Ishikawa (cell line): ENCODE data around the gene CCKAR.

Experiments
- CEBPB ChIP-seq: IDR thresholded peaks from 2 replicates; pipeline ENCODE4 v1.6.1; 2012
- CREB1 ChIP-seq: IDR thresholded peaks from 2 replicates; pipeline ENCODE4 v1.6.1; 2012; ENCODE audit warnings: low read depth
- EGR1 ChIP-seq: IDR thresholded peaks from 2 replicates; pipeline ENCODE4 v1.6.1; 2012
- EP300 ChIP-seq: IDR thresholded peaks from 2 replicates; pipeline ENCODE4 v1.6.1; 2012; ENCODE audit warnings: borderline replicate concordance
- FOXM1 ChIP-seq: IDR thresholded peaks from 2 replicates; pipeline ENCODE4 v1.6.1; 2012; ENCODE audit warnings: low read depth, borderline replicate concordance
- MAX ChIP-seq: IDR thresholded peaks from 2 replicates; pipeline ENCODE4 v1.6.1; 2012
- NFIC ChIP-seq: IDR thresholded peaks from 2 replicates; pipeline ENCODE4 v1.6.1; 2012
- RAD21 ChIP-seq: IDR thresholded peaks from 2 replicates; pipeline ENCODE4 v1.6.1; 2012; ENCODE audit warnings: low read depth
- REST ChIP-seq: IDR thresholded peaks from 2 replicates; pipeline ENCODE4 v1.6.1; 2012; ENCODE audit warnings: low read depth, mild to moderate bottlenecking
- TAF1 ChIP-seq: IDR thresholded peaks from 2 replicates; pipeline ENCODE4 v1.6.1; 2012; ENCODE audit warnings: low read depth, mild to moderate bottlenecking
- TCF12 ChIP-seq: IDR thresholded peaks from 2 replicates; pipeline ENCODE4 v1.6.1; 2012; ENCODE audit warnings: low read depth
- TEAD4 ChIP-seq: IDR thresholded peaks from 2 replicates; pipeline ENCODE4 v1.6.1; 2012
- YY1 ChIP-seq: IDR thresholded peaks from 2 replicates; pipeline ENCODE4 v1.6.1; 2012; ENCODE audit warnings: low read depth
- ZBTB7A ChIP-seq: IDR thresholded peaks from 2 replicates; pipeline ENCODE4 v1.6.1; 2012; ENCODE audit warnings: low read depth
- TF ChIP-seq, protein P1 (sequence below): IDR thresholded peaks from 2 replicates; pipeline ENCODE4 v1.6.1; 2012

CCKAR gene

DNA sequence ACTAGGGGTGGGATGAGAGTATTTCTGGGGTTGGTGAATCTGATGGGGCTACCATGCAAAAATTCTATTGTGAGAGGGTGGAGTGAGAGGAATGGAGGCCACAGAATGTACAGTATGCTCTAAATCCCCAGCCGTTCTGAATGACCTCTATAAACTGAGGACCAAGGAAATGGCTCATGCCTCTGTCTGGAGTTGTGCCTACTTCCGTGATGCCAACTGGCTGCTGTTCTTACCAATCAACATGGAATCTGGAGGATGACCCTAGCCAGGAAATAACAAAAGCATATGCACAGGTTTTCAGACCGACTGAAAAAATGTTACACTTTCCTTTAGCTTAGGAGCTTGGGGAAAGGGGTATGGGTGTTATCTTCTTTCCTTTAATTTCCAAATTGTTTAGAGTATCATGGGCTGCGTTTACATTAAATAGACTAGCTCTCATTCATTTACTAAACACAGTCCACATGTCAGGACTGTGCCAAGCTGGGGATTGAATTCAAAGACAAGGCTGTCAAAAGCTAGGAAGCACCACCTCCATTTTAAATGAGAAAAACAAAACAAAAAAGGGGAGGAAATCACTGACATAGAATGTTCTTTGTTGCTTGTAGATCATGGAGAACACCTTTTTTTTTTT is 20.2 kb upstream of the CCKAR start:
- TF ChIP-seq TCF12 (no peak), TAF1 (no peak), CEBPB (no peak), RAD21 (no peak), EP300 (no peak), MAX (no peak), NFIC (no peak), ZBTB7A (no peak)
- TF ChIP-seq, protein P1, sequence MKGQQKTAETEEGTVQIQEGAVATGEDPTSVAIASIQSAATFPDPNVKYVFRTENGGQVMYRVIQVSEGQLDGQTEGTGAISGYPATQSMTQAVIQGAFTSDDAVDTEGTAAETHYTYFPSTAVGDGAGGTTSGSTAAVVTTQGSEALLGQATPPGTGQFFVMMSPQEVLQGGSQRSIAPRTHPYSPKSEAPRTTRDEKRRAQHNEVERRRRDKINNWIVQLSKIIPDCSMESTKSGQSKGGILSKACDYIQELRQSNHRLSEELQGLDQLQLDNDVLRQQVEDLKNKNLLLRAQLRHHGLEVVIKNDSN, result no peak

DNA sequence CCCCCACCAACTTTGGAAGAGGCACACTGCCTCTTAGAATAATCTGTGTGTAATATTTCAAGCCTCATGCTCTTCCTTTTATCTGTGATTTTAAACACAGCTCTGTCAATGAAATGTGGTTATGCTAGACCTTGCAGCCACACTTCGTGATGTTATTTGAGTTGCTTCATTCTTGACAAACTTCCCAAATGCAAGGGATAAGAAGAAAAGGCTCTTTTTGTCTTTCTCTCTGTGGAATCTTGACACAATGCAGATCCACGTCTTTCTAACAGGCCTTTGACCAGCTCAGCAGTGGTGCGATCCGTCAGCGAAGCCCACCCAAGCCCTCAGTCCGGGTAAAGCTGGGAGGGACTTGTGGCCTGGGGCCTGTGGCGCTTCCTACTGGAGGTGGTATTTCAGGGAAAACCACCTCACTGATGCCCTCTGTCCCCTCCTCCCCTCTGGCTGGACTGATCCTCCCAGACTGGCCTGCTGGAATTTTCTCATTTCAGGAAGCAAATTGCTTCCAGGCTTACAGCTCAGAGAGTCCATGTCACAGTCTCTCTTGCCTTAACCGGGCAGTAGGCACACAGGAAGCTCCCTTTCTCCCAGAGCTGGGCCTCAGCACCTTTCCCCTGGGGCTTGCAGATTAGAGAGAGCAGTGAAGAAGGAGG is 19.5 kb upstream of the CCKAR start:
- TF ChIP-seq YY1, result no peak
- TF ChIP-seq RAD21, result no peak
- TF ChIP-seq MAX, result no peak

GRCh38 chr4:26507286-26507685 is 17.0 kb upstream of the CCKAR start:
- no peak for TF ChIP-seq TAF1
- no peak for TF ChIP-seq RAD21
- no peak for TF ChIP-seq MAX
- TF ChIP-seq ZBTB7A, result no peak
- TF ChIP-seq FOXM1, result no peak
- no peak for TF ChIP-seq TEAD4
- TF ChIP-seq, protein P1, result no peak
- no peak for TF ChIP-seq EGR1
- no peak for TF ChIP-seq NFIC
- TF ChIP-seq CREB1, result no peak
- TF ChIP-seq REST, result no peak
- no peak for TF ChIP-seq EP300
- no peak for TF ChIP-seq CEBPB
- TF ChIP-seq TCF12, result no peak
- TF ChIP-seq YY1, result no peak

DNA sequence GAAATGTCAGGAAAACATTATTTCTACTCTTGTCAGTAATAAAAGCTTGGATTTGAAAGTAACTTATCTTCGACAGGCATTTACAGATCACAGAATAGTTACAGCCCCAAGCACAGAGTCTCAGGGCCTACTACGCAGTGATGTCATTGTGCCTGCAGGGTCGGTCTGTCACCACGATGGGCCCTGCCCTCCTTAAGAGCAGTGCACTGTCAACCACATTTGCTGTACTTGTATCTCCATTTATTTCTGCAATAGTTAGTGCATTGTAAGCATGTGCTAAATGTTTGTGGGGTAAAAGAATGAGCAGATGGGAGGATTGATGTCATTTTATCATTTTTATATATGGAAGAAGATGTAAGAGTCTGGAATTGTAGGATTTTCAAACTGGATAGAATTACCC is 13.6 kb upstream of the CCKAR start:
- TF ChIP-seq YY1, result no peak

DNA sequence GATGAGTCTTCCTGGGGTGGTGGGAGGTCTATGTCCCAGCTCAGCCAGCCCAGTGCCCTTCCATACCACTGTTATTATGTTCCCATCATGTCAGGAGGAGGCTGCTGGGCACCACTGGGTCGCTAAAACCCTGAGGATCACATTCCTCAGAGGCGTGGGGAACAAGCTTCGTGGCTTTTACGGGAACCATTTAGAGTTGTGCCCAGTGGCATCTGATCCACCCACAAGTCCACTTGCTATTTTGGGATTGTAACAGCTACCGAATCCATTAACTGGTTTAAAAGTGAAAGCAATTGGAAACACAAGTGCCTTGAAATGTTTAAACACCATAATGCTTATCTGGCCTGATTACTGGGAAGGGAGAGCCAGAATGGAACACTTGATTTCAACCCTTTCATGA is 13.1 kb upstream of the CCKAR start:
- no peak for TF ChIP-seq RAD21
- TF ChIP-seq NFIC, result no peak
- no peak for TF ChIP-seq EP300
- TF ChIP-seq YY1, result no peak
- no peak for TF ChIP-seq TCF12
- TF ChIP-seq FOXM1, result no peak
- no peak for TF ChIP-seq CEBPB
- TF ChIP-seq TEAD4, result no peak
- TF ChIP-seq, protein P1, result no peak
- no peak for TF ChIP-seq CREB1
- TF ChIP-seq EGR1, result no peak

DNA sequence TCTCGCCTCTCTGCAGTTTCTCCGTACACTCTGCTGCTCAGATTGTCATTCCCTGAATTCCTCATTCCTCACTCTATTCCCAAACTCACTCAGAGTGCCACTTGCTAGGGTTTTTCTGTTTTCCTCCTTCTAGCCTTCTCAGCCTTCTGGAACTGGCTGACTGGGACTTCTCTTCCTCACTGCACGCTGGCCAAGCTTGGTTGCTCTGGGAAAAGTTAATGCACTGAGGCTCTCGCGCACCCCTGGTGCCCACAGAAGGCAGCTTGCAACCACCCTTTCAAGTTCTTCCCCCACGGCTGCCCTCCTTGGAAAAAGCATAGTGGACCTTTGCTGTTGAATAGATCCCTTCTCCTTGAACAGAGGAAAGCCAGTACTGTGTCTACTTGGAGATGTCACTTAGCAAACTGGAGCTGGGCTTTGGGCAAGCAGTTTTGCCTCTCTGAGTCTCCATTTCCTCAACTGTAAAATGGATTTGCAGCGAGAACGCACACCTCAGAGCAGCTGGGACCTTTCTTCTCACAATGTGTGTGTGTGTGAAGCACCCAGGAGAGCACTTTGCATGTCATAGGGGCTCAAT is 6.0 kb upstream of the CCKAR start:
- TF ChIP-seq MAX, result no peak
- TF ChIP-seq TAF1, result no peak
- no peak for TF ChIP-seq FOXM1
- TF ChIP-seq TEAD4, result no peak
- no peak for TF ChIP-seq RAD21
- TF ChIP-seq NFIC, result no peak
- no peak for TF ChIP-seq EP300

GRCh38 chr4:26493461-26493860 is 3.2 kb upstream of the CCKAR start:
- TF ChIP-seq REST, result no peak
- TF ChIP-seq CREB1, result no peak
- no peak for TF ChIP-seq TAF1
- TF ChIP-seq MAX, result no peak
- no peak for TF ChIP-seq YY1
- no peak for TF ChIP-seq EP300
- no peak for TF ChIP-seq FOXM1
- TF ChIP-seq EGR1, result no peak
- no peak for TF ChIP-seq CEBPB
- TF ChIP-seq TEAD4, result no peak
- TF ChIP-seq RAD21, result no peak
- TF ChIP-seq ZBTB7A, result no peak
- no peak for TF ChIP-seq TCF12
- TF ChIP-seq, protein P1, result no peak
- no peak for TF ChIP-seq NFIC
